ENCODE results near the gene EYS. TPM values are rescaled to one million over a fixed set of nuclear protein-coding genes. Genes with fewer than 3 reads are reported as not detected.

EYS gene
- total and polyA plus RNA-seq, 4 donors, result 0.53 to 4.5 (median 2.4) TPM

- Histone ChIP-seq H3K4me1 (ENCODE audit: control insufficient read depth, insufficient read depth, low read length) (no peaks in the 10 kb centered on the region), H3K36me3 (ENCODE audit: control insufficient read depth, insufficient read depth, low read length) (no peaks in the 10 kb centered on the region), H3K4me3 (ENCODE audit: low read depth, low read length) (no peak overlapping the region), H3K27me3 (ENCODE audit: control insufficient read depth, insufficient read depth, low read length) (no peaks in the 10 kb centered on the region), H3K27ac (ENCODE audit: low read depth, low read length) (no peak overlapping the region), H3K9me3 (ENCODE audit: control insufficient read depth, insufficient read depth, low read length) (no peaks in the 10 kb centered on the region)
- 92% methylated on average over 6 of the region's 7 CpGs for whole genome bisulfite sequencing (ENCODE audit: insufficient coverage)
- no peak for DNase-seq (ENCODE audit: low read depth in 4 of 6, low spot score in 6 of 6)
Observed at GRCh38 chr6:64955435-64955848, 751.6 kb downstream of the EYS start.

GRCh38 chr6:64949257-64949656, 757.8 kb downstream of the EYS start:
- Histone ChIP-seq H3K27ac (ENCODE audit: low read depth, low read length) (no peak overlapping the region), H3K36me3 (ENCODE audit: control insufficient read depth, insufficient read depth, low read length) (no peaks in the 10 kb centered on the region), H3K27me3 (ENCODE audit: control insufficient read depth, insufficient read depth, low read length) (no peaks in the 10 kb centered on the region), H3K9me3 (ENCODE audit: control insufficient read depth, insufficient read depth, low read length) (no peaks in the 10 kb centered on the region), H3K4me3 (ENCODE audit: low read depth, low read length) (no peak overlapping the region), H3K4me1 (ENCODE audit: control insufficient read depth, insufficient read depth, low read length) (no peaks in the 10 kb centered on the region)
- DNase-seq (ENCODE audit: low read depth in 4 of 6, low spot score in 6 of 6), result no peak
- 29% methylated on average over 1 of the region's 2 CpGs for WGBS (ENCODE audit: insufficient coverage)

DNA sequence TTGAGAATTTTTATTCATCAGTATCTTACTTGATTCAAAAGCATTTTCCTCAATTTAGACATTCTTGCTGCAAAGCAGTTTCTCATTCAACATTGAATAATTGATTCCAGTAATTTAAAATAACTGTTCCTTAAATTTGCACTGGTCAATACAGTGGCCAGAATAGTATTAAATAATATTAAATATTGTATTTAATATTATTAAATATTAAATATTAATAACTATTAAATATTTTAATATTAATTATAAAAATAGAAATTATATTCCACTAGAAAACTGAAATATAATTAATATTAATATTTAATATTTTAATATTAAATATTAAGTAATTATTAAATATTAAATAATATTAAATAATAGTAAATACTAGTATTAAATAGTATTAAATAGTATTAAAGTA, 758.8 kb downstream of the EYS start:
- no peak for DNase-seq (ENCODE audit: low read depth in 4 of 6, low spot score in 6 of 6)
- H3K4me3 ChIP-seq (ENCODE audit: low read depth, low read length), result no peak overlapping the region
- no peak overlapping the region for H3K27ac ChIP-seq (ENCODE audit: low read depth, low read length)
- no peaks in the 10 kb centered on the region for H3K9me3 ChIP-seq (ENCODE audit: control insufficient read depth, insufficient read depth, low read length)
- H3K4me1 ChIP-seq (ENCODE audit: control insufficient read depth, insufficient read depth, low read length), result no peaks in the 10 kb centered on the region
- H3K36me3 ChIP-seq (ENCODE audit: control insufficient read depth, insufficient read depth, low read length), result no peaks in the 10 kb centered on the region
- H3K27me3 ChIP-seq (ENCODE audit: control insufficient read depth, insufficient read depth, low read length), result no peaks in the 10 kb centered on the region

- no peak overlapping the region for H3K4me3 ChIP-seq (ENCODE audit: low read depth, low read length)
- no peaks in the 10 kb centered on the region for H3K36me3 ChIP-seq (ENCODE audit: control insufficient read depth, insufficient read depth, low read length)
- H3K27me3 ChIP-seq (ENCODE audit: control insufficient read depth, insufficient read depth, low read length), result no peaks in the 10 kb centered on the region
- no CpG with 5 or more reads among the region's 2 CpGs for WGBS (ENCODE audit: insufficient coverage)
- H3K27ac ChIP-seq (ENCODE audit: low read depth, low read length), result no peak overlapping the region
- no peak for DNase-seq (ENCODE audit: low read depth in 4 of 6, low spot score in 6 of 6)
- H3K4me1 ChIP-seq (ENCODE audit: control insufficient read depth, insufficient read depth, low read length), result no peaks in the 10 kb centered on the region
- no peaks in the 10 kb centered on the region for H3K9me3 ChIP-seq (ENCODE audit: control insufficient read depth, insufficient read depth, low read length)
Observed at GRCh38 chr6:64945450-64945849, 761.6 kb downstream of the EYS start.

DNA sequence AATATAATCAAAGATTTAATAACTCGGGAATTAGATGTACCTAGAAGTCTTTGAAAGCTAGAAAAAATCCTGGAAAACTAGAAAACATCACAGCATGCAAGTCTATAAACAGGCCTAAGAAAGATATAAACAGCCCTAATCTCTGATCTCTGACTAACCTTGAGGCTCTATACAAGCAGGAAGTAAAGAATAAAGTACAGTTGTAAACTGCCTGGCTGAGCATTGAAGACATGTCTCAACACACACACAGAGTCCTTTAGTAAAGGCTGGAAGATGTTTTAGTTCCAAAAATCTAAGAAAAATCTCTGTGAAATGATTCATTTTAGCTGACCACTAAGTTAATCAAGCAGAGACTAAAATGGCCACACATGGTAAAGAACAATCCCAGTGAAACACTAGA, 774.5 kb downstream of the EYS start:
- DNase-seq (ENCODE audit: low read depth in 4 of 6, low spot score in 6 of 6), result no peak
- WGBS (ENCODE audit: insufficient coverage), result no CpG with 5 or more reads among the region's 1 CpG
- Histone ChIP-seq H3K36me3 (ENCODE audit: control insufficient read depth, insufficient read depth, low read length) (no peaks in the 10 kb centered on the region), H3K4me1 (ENCODE audit: control insufficient read depth, insufficient read depth, low read length) (no peaks in the 10 kb centered on the region), H3K27me3 (ENCODE audit: control insufficient read depth, insufficient read depth, low read length) (no peaks in the 10 kb centered on the region), H3K9me3 (ENCODE audit: control insufficient read depth, insufficient read depth, low read length) (no peaks in the 10 kb centered on the region), H3K4me3 (ENCODE audit: low read depth, low read length) (no peak overlapping the region), H3K27ac (ENCODE audit: low read depth, low read length) (no peak overlapping the region)

DNA sequence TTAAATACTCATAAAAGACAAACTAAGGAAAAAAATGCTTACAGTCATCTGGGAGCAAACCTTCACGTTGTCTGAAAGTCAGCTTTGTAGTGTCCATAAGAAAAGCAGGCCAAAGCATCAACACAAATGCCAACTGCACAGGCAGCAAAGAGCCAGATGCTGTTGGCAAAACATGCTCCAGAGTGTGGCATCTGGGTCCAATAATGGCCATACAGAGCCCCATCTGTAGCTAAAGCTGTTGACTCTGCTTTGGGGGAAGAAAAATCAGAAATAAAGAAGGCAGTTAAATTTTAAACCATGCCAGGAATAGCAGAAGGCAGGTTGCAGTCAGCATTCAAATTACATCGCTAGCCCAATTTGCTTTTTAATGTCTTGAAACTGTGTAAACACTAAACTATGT, 776.3 kb downstream of the EYS start:
- Histone ChIP-seq H3K27me3 (ENCODE audit: control insufficient read depth, insufficient read depth, low read length) (no peaks in the 10 kb centered on the region), H3K9me3 (ENCODE audit: control insufficient read depth, insufficient read depth, low read length) (no peaks in the 10 kb centered on the region), H3K36me3 (ENCODE audit: control insufficient read depth, insufficient read depth, low read length) (no peaks in the 10 kb centered on the region), H3K27ac (ENCODE audit: low read depth, low read length) (no peak overlapping the region), H3K4me3 (ENCODE audit: low read depth, low read length) (no peak overlapping the region), H3K4me1 (ENCODE audit: control insufficient read depth, insufficient read depth, low read length) (no peaks in the 10 kb centered on the region)
- DNase-seq (ENCODE audit: low read depth in 4 of 6, low spot score in 6 of 6), result peak in 4 of 6 donors; percentile 23 to 89 (median 52)
- WGBS (ENCODE audit: insufficient coverage), result 0% methylated on average over 1 of the region's 2 CpGs

DNA sequence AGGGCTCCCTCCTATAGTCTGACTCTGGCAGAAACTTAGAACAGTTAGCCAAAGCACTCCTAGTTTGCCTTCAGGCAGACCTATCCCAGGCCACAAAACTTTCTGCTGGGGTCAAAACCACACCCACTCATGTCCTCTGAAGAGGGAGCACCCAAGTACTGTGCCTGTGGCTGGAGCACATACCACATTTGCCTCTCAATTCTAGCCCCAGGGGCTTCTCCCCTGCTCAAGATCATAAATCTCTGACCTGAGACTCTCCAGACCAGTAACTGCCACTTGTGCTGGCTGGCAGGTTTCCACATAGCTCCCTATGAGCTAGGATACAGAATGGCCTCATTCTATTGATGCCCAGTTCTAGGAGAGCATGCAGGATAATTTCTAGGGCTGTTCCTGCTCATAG, 781.0 kb downstream of the EYS start:
- no peak overlapping the region for H3K27ac ChIP-seq (ENCODE audit: low read depth, low read length)
- H3K36me3 ChIP-seq (ENCODE audit: control insufficient read depth, insufficient read depth, low read length), result no peaks in the 10 kb centered on the region
- no peak overlapping the region for H3K4me3 ChIP-seq (ENCODE audit: low read depth, low read length)
- DNase-seq (ENCODE audit: low read depth in 4 of 6, low spot score in 6 of 6), result no peak
- no peaks in the 10 kb centered on the region for H3K4me1 ChIP-seq (ENCODE audit: control insufficient read depth, insufficient read depth, low read length)
- H3K27me3 ChIP-seq (ENCODE audit: control insufficient read depth, insufficient read depth, low read length), result no peaks in the 10 kb centered on the region
- H3K9me3 ChIP-seq (ENCODE audit: control insufficient read depth, insufficient read depth, low read length), result no peaks in the 10 kb centered on the region

- no peak overlapping the region for H3K27ac ChIP-seq (ENCODE audit: low read depth, low read length)
- H3K9me3 ChIP-seq (ENCODE audit: control insufficient read depth, insufficient read depth, low read length), result no peaks in the 10 kb centered on the region
- no peak overlapping the region for H3K4me3 ChIP-seq (ENCODE audit: low read depth, low read length)
- no peaks in the 10 kb centered on the region for H3K4me1 ChIP-seq (ENCODE audit: control insufficient read depth, insufficient read depth, low read length)
- no peak for DNase-seq (ENCODE audit: low read depth in 4 of 6, low spot score in 6 of 6)
- no peaks in the 10 kb centered on the region for H3K27me3 ChIP-seq (ENCODE audit: control insufficient read depth, insufficient read depth, low read length)
- no CpG with 5 or more reads among the region's 1 CpG for WGBS (ENCODE audit: insufficient coverage)
- H3K36me3 ChIP-seq (ENCODE audit: control insufficient read depth, insufficient read depth, low read length), result no peaks in the 10 kb centered on the region
Observed at GRCh38 chr6:64920257-64920656, 786.8 kb downstream of the EYS start.

- Histone ChIP-seq H3K9me3 (ENCODE audit: control insufficient read depth, insufficient read depth, low read length) (peaks cover 2% of the 10 kb centered on the region), H3K4me1 (ENCODE audit: control insufficient read depth, insufficient read depth, low read length) (no peaks in the 10 kb centered on the region), H3K27ac (ENCODE audit: low read depth, low read length) (no peak overlapping the region), H3K27me3 (ENCODE audit: control insufficient read depth, insufficient read depth, low read length) (no peaks in the 10 kb centered on the region), H3K36me3 (ENCODE audit: control insufficient read depth, insufficient read depth, low read length) (no peaks in the 10 kb centered on the region), H3K4me3 (ENCODE audit: low read depth, low read length) (no peak overlapping the region)
- DNase-seq (ENCODE audit: low read depth in 4 of 6, low spot score in 6 of 6), result no peak
Observed at GRCh38 chr6:64914124-64914523, 792.9 kb downstream of the EYS start.

DNA sequence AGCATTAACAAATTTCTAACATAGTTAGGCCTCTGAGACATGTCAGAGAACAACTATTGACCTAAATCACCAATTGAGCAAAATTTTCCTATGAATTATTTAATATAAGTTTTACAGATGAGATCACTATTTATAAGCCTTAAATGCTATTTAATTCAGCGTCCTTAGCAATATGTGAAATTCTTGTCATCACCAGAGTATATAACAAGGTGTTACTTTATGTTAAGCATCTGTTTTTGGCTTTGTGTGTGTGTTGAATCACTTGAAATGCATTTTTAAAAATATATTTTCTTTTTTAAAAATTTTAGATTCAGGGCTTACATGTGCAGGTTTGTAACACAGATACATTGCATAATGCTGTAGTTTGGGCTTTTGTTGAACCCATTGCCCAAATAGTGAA, 794.1 kb downstream of the EYS start:
- Histone ChIP-seq H3K9me3 (ENCODE audit: control insufficient read depth, insufficient read depth, low read length) (peaks cover 2% of the 10 kb centered on the region), H3K4me1 (ENCODE audit: control insufficient read depth, insufficient read depth, low read length) (no peaks in the 10 kb centered on the region), H3K4me3 (ENCODE audit: low read depth, low read length) (no peak overlapping the region), H3K27me3 (ENCODE audit: control insufficient read depth, insufficient read depth, low read length) (no peaks in the 10 kb centered on the region), H3K36me3 (ENCODE audit: control insufficient read depth, insufficient read depth, low read length) (no peaks in the 10 kb centered on the region), H3K27ac (ENCODE audit: low read depth, low read length) (no peak overlapping the region)
- no CpG with 5 or more reads among the region's 1 CpG for WGBS (ENCODE audit: insufficient coverage)
- no peak for DNase-seq (ENCODE audit: low read depth in 4 of 6, low spot score in 6 of 6)

DNA sequence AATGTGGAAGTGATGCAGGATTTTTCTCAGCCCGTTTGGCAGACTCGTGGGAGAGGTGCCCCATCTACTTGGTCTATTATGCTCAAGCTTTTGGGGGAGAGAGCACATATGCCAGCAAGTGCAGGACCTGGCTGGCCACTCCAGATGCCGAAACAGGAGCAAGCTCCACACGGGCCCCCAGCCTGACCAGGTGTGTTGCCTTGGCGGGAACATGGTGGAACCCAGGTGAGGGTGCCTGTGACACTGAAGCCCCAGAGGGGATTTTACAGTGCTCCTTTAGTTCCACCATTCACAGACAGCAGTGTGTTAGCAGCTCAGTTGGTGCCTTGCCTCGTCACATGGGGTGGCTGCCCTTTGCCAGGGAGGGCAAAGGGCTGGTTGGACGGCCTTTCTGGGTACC, 798.9 kb downstream of the EYS start:
- Histone ChIP-seq H3K4me1 (ENCODE audit: control insufficient read depth, insufficient read depth, low read length) (no peaks in the 10 kb centered on the region), H3K27ac (ENCODE audit: low read depth, low read length) (no peak overlapping the region), H3K9me3 (ENCODE audit: control insufficient read depth, insufficient read depth, low read length) (peaks cover 2% of the 10 kb centered on the region), H3K36me3 (ENCODE audit: control insufficient read depth, insufficient read depth, low read length) (no peaks in the 10 kb centered on the region), H3K27me3 (ENCODE audit: control insufficient read depth, insufficient read depth, low read length) (no peaks in the 10 kb centered on the region), H3K4me3 (ENCODE audit: low read depth, low read length) (no peak overlapping the region)
- WGBS (ENCODE audit: insufficient coverage), result 95% methylated on average over 7 of the region's 7 CpGs
- no peak for DNase-seq (ENCODE audit: low read depth in 4 of 6, low spot score in 6 of 6)

All from spinal cord (tissue), 10 donors.